HCT116 (cell line): ENCODE measurements around the gene KHNYN. TPM values are rescaled to one million over a fixed set of nuclear protein-coding genes. Genes with fewer than 3 reads are reported as not detected.

Experiments used
- ATAC-seq: fragments of 200-7000 bp; cut with Tn5 transposase; 2 replicates; pipeline ENCODE4 v1.9.1; 2020; ENCODE audit warnings: mild to moderate bottlenecking, moderate library complexity
- BruUV-seq: library from RNA; stranded (reverse); fragments of 400-500 nt; replicated peaks from 2 replicates; lab custom pipeline; 2021; lab: Mats Ljungman, UMichigan
- CTCF ChIA-PET: fragments of 300-600 bp; sonication (Branson Sonifier 250); formaldehyde crosslinking; loops from one replicate; lab custom pipeline; 2021; ENCODE audit warnings: antibody characterized with exemption; lab: Charles Lee
- POLR2A ChIA-PET: fragments of 300-600, 350-600 bp; sonication (Branson Sonifier 250); formaldehyde crosslinking; loops from one replicate; lab custom pipeline; 2021; ENCODE audit warnings: antibody characterized with exemption; lab: Charles Lee
- RAD21 ChIA-PET, 2 experiments: fragments of 300-600 bp; sonication (Branson Sonifier 250); formaldehyde crosslinking; loops; one replicate each; lab custom pipeline; 2023; ENCODE audit warnings: low total read pairs in 2 of 2; ENCODE audit not compliant: uncharacterized antibody in 2 of 2, unreplicated experiment in 2 of 2, low non-redundant PET in 1 of 2; lab: Charles Lee
- DNase-seq: peaks from one replicate; pipeline ENCODE4 v3.0.0-alpha.2; 2010; ENCODE audit warnings: low read depth, low spot score
- H2AFZ ChIP-seq: fragments of 200-600 bp; shearing (Covaris generic), sonication (generic); 2 replicates; pipeline ENCODE4 v1.6.1; 2017; ENCODE audit warnings: low read depth, mixed run types, mixed read lengths, antibody characterized with exemption, low read length; ENCODE audit not compliant: poor library complexity, severe bottlenecking
- H3K27ac ChIP-seq: 2 replicates; pipeline ENCODE4 v1.5.1; 2012; ENCODE audit warnings: low read depth, low read length
- H3K27me3 ChIP-seq: fragments of 200-600 bp; sonication (generic); 2 replicates; pipeline ENCODE4 v1.6.1; 2016; ENCODE audit warnings: mixed run types, low read length, mixed read lengths; ENCODE audit not compliant: insufficient read depth
- H3K36me3 ChIP-seq, 2 experiments: fragments of 200-500 bp in 1 of 2; fragments of 200-600 bp in 1 of 2; sonication (Bioruptor generic) in 1 of 2; sonication (generic) in 1 of 2; 2 replicates each; pipeline versions ENCODE4 v1.5.1 to v1.6.1; 2014 to 2016; ENCODE audit warnings: low read length in 2 of 2, inconsistent platforms in 1 of 2, mixed read lengths in 1 of 2, mixed run types in 1 of 2; ENCODE audit not compliant: insufficient read depth in 2 of 2, control insufficient read depth in 1 of 2
- H3K4me1 ChIP-seq, 2 experiments: fragments of 200-600 bp in 1 of 2; sonication (generic) in 1 of 2; 2 replicates each; pipeline versions ENCODE4 v1.5.1 to v1.6.1; 2012 to 2017; ENCODE audit warnings: low read length in 2 of 2, inconsistent platforms in 1 of 2, mild to moderate bottlenecking in 1 of 2, mixed read lengths in 1 of 2, mixed run types in 1 of 2, moderate library complexity in 1 of 2; ENCODE audit not compliant: insufficient read depth in 2 of 2, control insufficient read depth in 1 of 2
- H3K4me2 ChIP-seq: fragments of 200-600 bp; sonication (generic); 2 replicates; pipeline ENCODE4 v1.6.1; 2017; ENCODE audit warnings: mixed run types, low read length, mixed read lengths
- H3K4me3 ChIP-seq, 2 experiments: fragments of 200-600 bp in 1 of 2; sonication (generic) in 1 of 2; replicated peaks in 1 of 2; 2 replicates each; pipeline ENCODE4 v1.5.1; 2011 to 2016; ENCODE audit warnings: low read length in 2 of 2, control low read depth in 1 of 2, low read depth in 1 of 2, mild to moderate bottlenecking in 1 of 2, mixed read lengths in 1 of 2, mixed run types in 1 of 2
- H3K79me2 ChIP-seq: fragments of 200-600 bp; sonication (generic); 2 replicates; pipeline ENCODE4 v1.6.1; 2017; ENCODE audit warnings: mild to moderate bottlenecking, mixed run types, low read length, moderate library complexity, mixed read lengths; ENCODE audit not compliant: insufficient read depth
- H3K9ac ChIP-seq: fragments of 200-600 bp; sonication (generic); 2 replicates; pipeline ENCODE4 v1.6.1; 2016; ENCODE audit warnings: low read length, mixed read lengths
- H3K9me2 ChIP-seq: fragments of 200-600 bp; sonication (generic), shearing (Covaris generic); 2 replicates; pipeline ENCODE4 v1.6.1; 2017; ENCODE audit warnings: mixed run types, mild to moderate bottlenecking, moderate library complexity; ENCODE audit not compliant: insufficient read depth
- H3K9me3 ChIP-seq, 2 experiments: fragments of 200-500 bp in 1 of 2; fragments of 200-600 bp in 1 of 2; sonication (Bioruptor generic) in 1 of 2; sonication (generic) in 1 of 2; 2 replicates each; pipeline ENCODE4 v1.6.1; 2014 to 2017; ENCODE audit warnings: low read length in 2 of 2, mixed read lengths in 2 of 2, inconsistent platforms in 1 of 2, low read depth in 1 of 2, mild to moderate bottlenecking in 1 of 2, mixed run types in 1 of 2, moderate library complexity in 1 of 2; ENCODE audit not compliant: control insufficient read depth in 1 of 2, insufficient read depth in 1 of 2
- H4K20me1 ChIP-seq: fragments of 200-600 bp; sonication (generic), shearing (Covaris generic); 2 replicates; pipeline ENCODE4 v1.6.1; 2017; ENCODE audit warnings: mixed run types, mild to moderate bottlenecking, moderate library complexity; ENCODE audit not compliant: insufficient read depth
- CBX3 ChIP-seq: IDR thresholded peaks from 2 replicates; pipeline ENCODE4 v1.6.1; 2012; ENCODE audit warnings: low read depth
- FOSL1 ChIP-seq: IDR thresholded peaks from 2 replicates; pipeline ENCODE4 v1.6.1; 2012; ENCODE audit warnings: low read depth
- JUND ChIP-seq: IDR thresholded peaks from 2 replicates; pipeline ENCODE4 v1.6.1; 2012
- POLR2AphosphoS5 ChIP-seq: IDR thresholded peaks from 2 replicates; pipeline ENCODE4 v1.6.1; 2011; ENCODE audit warnings: mild to moderate bottlenecking, low read depth, low read length, moderate library complexity
- TCF7L2 ChIP-seq: IDR thresholded peaks from 2 replicates; pipeline ENCODE4 v1.7.0; 2011; ENCODE audit warnings: borderline replicate concordance, inconsistent platforms; ENCODE audit not compliant: insufficient read depth, insufficient read length; ENCODE audit errors: extremely low read depth
- YY1 ChIP-seq: IDR thresholded peaks from 2 replicates; pipeline ENCODE4 v1.6.1; 2011; ENCODE audit warnings: low read length, low read depth, moderate library complexity, mild to moderate bottlenecking; ENCODE audit not compliant: insufficient replicate concordance; ENCODE audit errors: extremely low read depth
- ZNF274 ChIP-seq: fragments of 200-500 bp; sonication (Bioruptor generic); IDR thresholded peaks from 2 replicates; pipeline ENCODE4 v1.6.1; 2014; ENCODE audit warnings: mild to moderate bottlenecking, low read depth, low read length, inconsistent platforms
- intact Hi-C: fragments of 100-400 bp; cut with micrococcal nuclease; formaldehyde crosslinking; loops from 2 replicates; pipeline ENCODE4 v1.10.0; 2022
- total RNA-seq: library from RNA; stranded (reverse); gene quantifications from one replicate; pipeline ENCODE4 v1.2.1, GENCODE V29; 2021; ENCODE audit not compliant: unreplicated experiment
- TF ChIP-seq, protein P1 (sequence below): IDR thresholded peaks from 2 replicates; pipeline ENCODE4 v1.6.1; 2012
- TF ChIP-seq, protein P2 (sequence below): IDR thresholded peaks from 2 replicates; pipeline ENCODE4 v1.6.1; 2011; ENCODE audit warnings: mild to moderate bottlenecking, low read length, moderate library complexity; ENCODE audit not compliant: insufficient replicate concordance; ENCODE audit errors: extremely low read depth

The KHNYN gene
- total RNA-seq, 1 experiment from 2014 or later = 50.1 TPM

DNA sequence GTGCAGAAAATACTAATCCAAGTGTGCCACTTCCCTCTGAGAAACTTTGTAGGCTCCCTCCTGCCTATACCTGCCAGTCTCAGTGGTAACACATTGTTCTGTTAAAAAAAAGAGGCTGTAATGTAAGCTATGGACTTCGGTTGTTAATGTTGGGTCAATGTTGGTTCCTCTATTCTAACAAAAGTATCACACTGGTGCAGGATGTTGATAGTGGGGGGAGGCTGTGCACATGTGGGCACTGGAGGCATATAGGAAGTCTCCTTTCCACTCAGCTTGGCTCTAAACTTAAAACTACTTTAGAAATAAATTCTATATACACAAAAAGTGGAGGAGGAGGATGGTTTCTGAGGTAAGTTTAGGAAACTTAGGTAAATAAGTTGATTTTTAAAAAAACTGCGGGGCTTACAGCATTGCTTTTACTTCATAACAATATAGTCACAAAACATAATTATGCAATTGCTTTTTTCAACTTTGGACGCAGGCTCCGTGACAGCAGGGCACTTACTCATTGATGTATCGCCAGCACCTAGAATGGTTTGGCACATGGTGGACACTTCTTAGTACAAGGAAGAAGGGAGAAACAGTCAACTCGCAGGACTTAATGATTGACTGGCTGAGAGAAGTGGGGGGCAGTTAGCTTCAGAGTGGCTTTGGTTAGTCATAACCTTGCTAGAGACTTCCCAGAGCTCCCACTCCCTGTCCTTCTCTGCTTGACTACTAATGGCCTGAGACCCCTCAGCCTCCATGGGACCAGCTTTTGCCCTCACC is 38.9 kb upstream of the KHNYN start:
- ChIA-PET RAD21 (no interaction called here), POLR2A (interaction anchor here (1.2 kb wide), 1 partner anchor 25 kb away, joined by 3 read pairs; no protein-coding TSS in a partner anchor), CTCF (interaction anchor here (1.3 kb wide), 1 partner anchor 41 kb away, joined by 3 read pairs; no protein-coding TSS in a partner anchor)
- Histone ChIP-seq H3K27me3 (no peaks in the 10 kb centered on the region), H3K4me1 (peaks cover 20 to 29% of the 10 kb centered on the region in 2 experiments), H3K79me2 (no peaks in the 10 kb centered on the region), H3K36me3 (no peaks in the 10 kb centered on the region), H3K4me2 (peak overlapping the region; percentile 72), H3K27ac (peak overlapping the region; percentile 74; the same call in 1 of the 2 replicates), H3K9me3 (no peaks in the 10 kb centered on the region), H3K9me2 (no peaks in the 10 kb centered on the region), H4K20me1 (no peaks in the 10 kb centered on the region), H3K9ac (0 out of 2 replicates have a peak overlapping the region, but pooled peaks have one; percentile 55), H2AFZ (peak overlapping the region; percentile 20), H3K4me3 (no peak overlapping the region)
- intact Hi-C loops = no loop called here
- no TSS peak for BruUV-seq
- ATAC-seq = no peak
- DNase-seq = no peak
- TF ChIP-seq POLR2AphosphoS5 (no peak), TCF7L2 (no peak), FOSL1 (no peak), CBX3 (no peak), ZNF274 (no peak), YY1 (no peak), JUND (no peak)
- TF ChIP-seq, protein P1, sequence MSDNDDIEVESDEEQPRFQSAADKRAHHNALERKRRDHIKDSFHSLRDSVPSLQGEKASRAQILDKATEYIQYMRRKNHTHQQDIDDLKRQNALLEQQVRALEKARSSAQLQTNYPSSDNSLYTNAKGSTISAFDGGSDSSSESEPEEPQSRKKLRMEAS = no peak
- TF ChIP-seq, protein P2, sequence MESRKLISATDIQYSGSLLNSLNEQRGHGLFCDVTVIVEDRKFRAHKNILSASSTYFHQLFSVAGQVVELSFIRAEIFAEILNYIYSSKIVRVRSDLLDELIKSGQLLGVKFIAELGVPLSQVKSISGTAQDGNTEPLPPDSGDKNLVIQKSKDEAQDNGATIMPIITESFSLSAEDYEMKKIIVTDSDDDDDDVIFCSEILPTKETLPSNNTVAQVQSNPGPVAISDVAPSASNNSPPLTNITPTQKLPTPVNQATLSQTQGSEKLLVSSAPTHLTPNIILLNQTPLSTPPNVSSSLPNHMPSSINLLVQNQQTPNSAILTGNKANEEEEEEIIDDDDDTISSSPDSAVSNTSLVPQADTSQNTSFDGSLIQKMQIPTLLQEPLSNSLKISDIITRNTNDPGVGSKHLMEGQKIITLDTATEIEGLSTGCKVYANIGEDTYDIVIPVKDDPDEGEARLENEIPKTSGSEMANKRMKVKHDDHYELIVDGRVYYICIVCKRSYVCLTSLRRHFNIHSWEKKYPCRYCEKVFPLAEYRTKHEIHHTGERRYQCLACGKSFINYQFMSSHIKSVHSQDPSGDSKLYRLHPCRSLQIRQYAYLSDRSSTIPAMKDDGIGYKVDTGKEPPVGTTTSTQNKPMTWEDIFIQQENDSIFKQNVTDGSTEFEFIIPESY = no peak
